ENCODE measurements around the gene HES5. TPM values are rescaled to one million over a fixed set of nuclear protein-coding genes. Genes with fewer than 3 reads are reported as not detected.
A peak's percentile ranks its signal among the peaks of the same experiment; 100 is the strongest.

Gene HES5
- total and polyA plus RNA-seq, 10 of the 15 experiments (the other 5 are each of a cell fraction or from before 2014, with no cell fraction given) = 0.12 to 0.15 TPM; not detected in 8

DNA sequence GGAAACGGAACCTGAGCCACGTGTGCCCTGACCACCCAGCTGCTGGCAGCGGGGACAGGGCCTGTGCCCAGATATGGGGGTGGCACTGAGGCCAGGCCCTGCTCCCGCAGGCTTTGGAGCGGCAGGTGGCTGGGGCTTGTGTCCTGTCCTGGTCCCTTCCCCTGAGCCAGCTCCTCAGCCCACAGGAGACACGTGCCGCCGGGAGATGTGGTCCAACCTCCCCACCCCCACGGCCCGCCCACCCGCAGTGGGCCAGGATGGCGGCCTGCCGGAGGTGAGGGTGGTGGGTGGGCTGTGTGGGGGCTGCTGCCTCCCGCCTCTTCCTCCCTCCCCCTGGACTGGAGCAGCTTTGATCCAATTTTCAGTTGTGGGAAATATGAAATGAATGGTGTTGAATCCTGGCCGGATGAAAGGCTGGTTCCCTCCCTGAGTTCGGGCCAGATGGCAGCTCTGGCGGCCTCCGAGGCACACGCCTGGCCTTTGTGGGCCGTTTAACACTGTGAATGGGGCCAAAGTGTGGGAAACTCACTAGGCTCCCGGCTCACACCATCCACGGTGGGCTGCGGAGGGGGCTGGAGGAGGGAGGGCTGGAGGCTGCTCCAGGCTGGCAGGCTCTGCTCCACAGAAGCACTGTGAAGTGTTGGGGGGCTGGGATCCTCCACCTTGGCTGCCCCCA, 2.6 kb upstream of the HES5 start (continued):
- no peak for TF ChIP-seq JUND (IDR thresholded peaks at IDR 0.05; ENCODE audit: low read depth, low read length)
- TF ChIP-seq YY1 (IDR thresholded peaks at IDR 0.05; ENCODE audit: low read depth, low read length) = no peak

GRCh38 chr1:2530513-2531361, 674 bp upstream of the HES5 start:
- ATAC-seq = no peak
- Histone ChIP-seq H3K4me2 (ENCODE audit: control insufficient read depth, insufficient read depth) (peak overlapping the region; percentile 44; the same call in 1 of the 2 replicates), H3K9ac (ENCODE audit: control insufficient read depth, insufficient read depth, low read length) (no peak overlapping the region), H4K20me1 (ENCODE audit: control insufficient read depth, insufficient read depth) (no peaks in the 10 kb centered on the region), H3K27me3 (replicated peaks in 1 of 2; ENCODE audit: control insufficient read depth in 2 of 2, insufficient read depth in 2 of 2, low read length in 1 of 2) (peaks cover 6 to 19% of the 10 kb centered on the region in 2 experiments), H3K4me1 (ENCODE audit: control insufficient read depth, insufficient read depth, low read length) (peaks cover 14% of the 10 kb centered on the region), H3K79me2 (ENCODE audit: control insufficient read depth, insufficient read depth, low read length) (peaks cover 3% of the 10 kb centered on the region), H3K4me3 (no peak overlapping the region), H3K9me3 (replicated peaks; ENCODE audit: control insufficient read depth, insufficient read depth, low read length) (no peaks in the 10 kb centered on the region), H3K36me3 (ENCODE audit: control insufficient read depth in 2 of 2, insufficient read depth in 2 of 2, low read length in 1 of 2) (no peaks in the 10 kb centered on the region), H2AFZ (ENCODE audit: control insufficient read depth, low read depth, low read length) (no peak overlapping the region), H3K27ac (ENCODE audit: control insufficient read depth, insufficient read depth) (no peak overlapping the region)
- in situ Hi-C loops (cut with MboI) (no loop called here), intact Hi-C loops (cut with micrococcal nuclease; ENCODE audit: unreplicated experiment) (no loop called here)
- BruUV-seq (replicated peaks) = no TSS peak
- CTCF ChIA-PET = interaction anchor here (0.6 to 1.6 kb wide), 3 partner anchors 12 to 116 kb away, joined by 3 read pairs; no protein-coding TSS in a partner anchor
- 18% methylated on average over 26 of the region's 30 CpGs for WGBS (ENCODE audit: insufficient coverage, insufficient replicate concordance, low lambda C conversion rate, missing lambda C conversion rate)
- SMC1A ChIA-PET (ENCODE audit: uncharacterized antibody, unreplicated experiment) = no interaction called here
- no peak for DNase-seq (ENCODE audit: low read depth, low spot score)
- no peak for FAIRE-seq
- POLR2A ChIA-PET = interaction anchor here (1.2 to 1.6 kb wide), 2 partner anchors 14 to 15 kb away, joined by 3 to 4 read pairs; no protein-coding TSS in a partner anchor
- RAD21 ChIA-PET (ENCODE audit: unreplicated experiment) = no interaction called here
- no peak for TF ChIP-seq POLR2A (IDR thresholded peaks at IDR 0.05; ENCODE audit: low read depth, low read length)
- no peak for TF ChIP-seq CBFB (IDR thresholded peaks at IDR 0.05; ENCODE audit: low read depth)
- no peak for TF ChIP-seq RUNX3 (IDR thresholded peaks at IDR 0.05; ENCODE audit: low read length)
- no peak for TF ChIP-seq MXI1 (IDR thresholded peaks at IDR 0.05; ENCODE audit: low read depth, low read length)
- TF ChIP-seq, protein P1, sequence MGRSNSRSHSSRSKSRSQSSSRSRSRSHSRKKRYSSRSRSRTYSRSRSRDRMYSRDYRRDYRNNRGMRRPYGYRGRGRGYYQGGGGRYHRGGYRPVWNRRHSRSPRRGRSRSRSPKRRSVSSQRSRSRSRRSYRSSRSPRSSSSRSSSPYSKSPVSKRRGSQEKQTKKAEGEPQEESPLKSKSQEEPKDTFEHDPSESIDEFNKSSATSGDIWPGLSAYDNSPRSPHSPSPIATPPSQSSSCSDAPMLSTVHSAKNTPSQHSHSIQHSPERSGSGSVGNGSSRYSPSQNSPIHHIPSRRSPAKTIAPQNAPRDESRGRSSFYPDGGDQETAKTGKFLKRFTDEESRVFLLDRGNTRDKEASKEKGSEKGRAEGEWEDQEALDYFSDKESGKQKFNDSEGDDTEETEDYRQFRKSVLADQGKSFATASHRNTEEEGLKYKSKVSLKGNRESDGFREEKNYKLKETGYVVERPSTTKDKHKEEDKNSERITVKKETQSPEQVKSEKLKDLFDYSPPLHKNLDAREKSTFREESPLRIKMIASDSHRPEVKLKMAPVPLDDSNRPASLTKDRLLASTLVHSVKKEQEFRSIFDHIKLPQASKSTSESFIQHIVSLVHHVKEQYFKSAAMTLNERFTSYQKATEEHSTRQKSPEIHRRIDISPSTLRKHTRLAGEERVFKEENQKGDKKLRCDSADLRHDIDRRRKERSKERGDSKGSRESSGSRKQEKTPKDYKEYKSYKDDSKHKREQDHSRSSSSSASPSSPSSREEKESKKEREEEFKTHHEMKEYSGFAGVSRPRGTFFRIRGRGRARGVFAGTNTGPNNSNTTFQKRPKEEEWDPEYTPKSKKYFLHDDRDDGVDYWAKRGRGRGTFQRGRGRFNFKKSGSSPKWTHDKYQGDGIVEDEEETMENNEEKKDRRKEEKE (IDR thresholded peaks at IDR 0.05) = no peak
- TF ChIP-seq POU2F2 (IDR thresholded peaks at IDR 0.05; ENCODE audit: borderline replicate concordance, low read depth, low read length) = no peak
- no peak for TF ChIP-seq USF2 (IDR thresholded peaks at IDR 0.05; ENCODE audit: borderline replicate concordance, low read depth, low read length)
- TF ChIP-seq, protein P2, sequence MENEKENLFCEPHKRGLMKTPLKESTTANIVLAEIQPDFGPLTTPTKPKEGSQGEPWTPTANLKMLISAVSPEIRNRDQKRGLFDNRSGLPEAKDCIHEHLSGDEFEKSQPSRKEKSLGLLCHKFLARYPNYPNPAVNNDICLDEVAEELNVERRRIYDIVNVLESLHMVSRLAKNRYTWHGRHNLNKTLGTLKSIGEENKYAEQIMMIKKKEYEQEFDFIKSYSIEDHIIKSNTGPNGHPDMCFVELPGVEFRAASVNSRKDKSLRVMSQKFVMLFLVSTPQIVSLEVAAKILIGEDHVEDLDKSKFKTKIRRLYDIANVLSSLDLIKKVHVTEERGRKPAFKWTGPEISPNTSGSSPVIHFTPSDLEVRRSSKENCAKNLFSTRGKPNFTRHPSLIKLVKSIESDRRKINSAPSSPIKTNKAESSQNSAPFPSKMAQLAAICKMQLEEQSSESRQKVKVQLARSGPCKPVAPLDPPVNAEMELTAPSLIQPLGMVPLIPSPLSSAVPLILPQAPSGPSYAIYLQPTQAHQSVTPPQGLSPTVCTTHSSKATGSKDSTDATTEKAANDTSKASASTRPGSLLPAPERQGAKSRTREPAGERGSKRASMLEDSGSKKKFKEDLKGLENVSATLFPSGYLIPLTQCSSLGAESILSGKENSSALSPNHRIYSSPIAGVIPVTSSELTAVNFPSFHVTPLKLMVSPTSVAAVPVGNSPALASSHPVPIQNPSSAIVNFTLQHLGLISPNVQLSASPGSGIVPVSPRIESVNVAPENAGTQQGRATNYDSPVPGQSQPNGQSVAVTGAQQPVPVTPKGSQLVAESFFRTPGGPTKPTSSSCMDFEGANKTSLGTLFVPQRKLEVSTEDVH (IDR thresholded peaks at IDR 0.05; ENCODE audit: low read depth, partially characterized antibody) = no peak
- no peak for TF ChIP-seq FOXK2 (IDR thresholded peaks at IDR 0.05)
- TF ChIP-seq HDAC6 (IDR thresholded peaks at IDR 0.05; ENCODE audit: unreplicated experiment) = no peak
- no peak for TF ChIP-seq RBBP5 (conservative IDR thresholded peaks at IDR 0.05)
- TF ChIP-seq SP1 (IDR thresholded peaks at IDR 0.05; ENCODE audit: low read depth, low read length) = no peak
- TF ChIP-seq EP300 (IDR thresholded peaks at IDR 0.05; ENCODE audit: borderline replicate concordance in 1 of 2, control insufficient read depth in 1 of 2, low read depth in 2 of 2, low read length in 2 of 2) = no peak
